ENCODE measurements around the gene RNF43.

Gene RNF43

GRCh38 chr17:58420827-58421226, 3.5 kb upstream of the RNF43 start:
- Histone ChIP-seq H3K4me1 (ENCODE audit: control insufficient read depth, insufficient read depth, low read length) (no peaks in the 10 kb centered on the region), H3K36me3 (ENCODE audit: control insufficient read depth, insufficient read depth, low read length) (no peaks in the 10 kb centered on the region), H3K9me3 (ENCODE audit: control insufficient read depth, insufficient read depth, low read length) (no peaks in the 10 kb centered on the region), H3K27me3 (ENCODE audit: control insufficient read depth, insufficient read depth, low read length) (no peaks in the 10 kb centered on the region), H3K4me3 (ENCODE audit: low read length) (no peak overlapping the region), H3K27ac (ENCODE audit: low read length) (no peak overlapping the region)
- no CpG with 5 or more reads among the region's 2 CpGs for WGBS (ENCODE audit: insufficient coverage, insufficient read length)
- no peak for DNase-seq (ENCODE audit: low read depth, low spot score)

GRCh38 chr17:58416937-58417299, 416 bp downstream of the RNF43 start:
- DNase-seq (ENCODE audit: low read depth, low spot score) = no peak
- Histone ChIP-seq H3K27ac (ENCODE audit: low read length) (no peak overlapping the region), H3K4me3 (ENCODE audit: low read length) (peak overlapping the region; percentile 30; the same call in 1 of the 2 replicates), H3K36me3 (ENCODE audit: control insufficient read depth, insufficient read depth, low read length) (no peaks in the 10 kb centered on the region), H3K4me1 (ENCODE audit: control insufficient read depth, insufficient read depth, low read length) (no peaks in the 10 kb centered on the region), H3K9me3 (ENCODE audit: control insufficient read depth, insufficient read depth, low read length) (no peaks in the 10 kb centered on the region), H3K27me3 (ENCODE audit: control insufficient read depth, insufficient read depth, low read length) (no peaks in the 10 kb centered on the region)
- no CpG with 5 or more reads among the region's 6 CpGs for WGBS (ENCODE audit: insufficient coverage, insufficient read length)

- Histone ChIP-seq H3K9me3 (ENCODE audit: control insufficient read depth, insufficient read depth, low read length) (no peaks in the 10 kb centered on the region), H3K27me3 (ENCODE audit: control insufficient read depth, insufficient read depth, low read length) (no peaks in the 10 kb centered on the region), H3K36me3 (ENCODE audit: control insufficient read depth, insufficient read depth, low read length) (no peaks in the 10 kb centered on the region), H3K27ac (ENCODE audit: low read length) (no peak overlapping the region), H3K4me1 (ENCODE audit: control insufficient read depth, insufficient read depth, low read length) (no peaks in the 10 kb centered on the region), H3K4me3 (ENCODE audit: low read length) (no peak overlapping the region)
- DNase-seq (ENCODE audit: low read depth, low spot score) = no peak
- WGBS (ENCODE audit: insufficient coverage, insufficient read length) = no CpG with 5 or more reads among the region's 4 CpGs
These were observed 938 bp downstream of the RNF43 start for GRCh38 chr17:58416396-58416795.

GRCh38 chr17:58415371-58416055, 1.8 kb downstream of the RNF43 start:
- H3K9me3 ChIP-seq (ENCODE audit: control insufficient read depth, insufficient read depth, low read length) = no peaks in the 10 kb centered on the region
- H3K4me3 ChIP-seq (ENCODE audit: low read length) = no peak overlapping the region
- DNase-seq (ENCODE audit: low read depth, low spot score) = no peak
- no CpG with 5 or more reads among the region's 6 CpGs for WGBS (ENCODE audit: insufficient coverage, insufficient read length)
- H3K27ac ChIP-seq (ENCODE audit: low read length) = no peak overlapping the region
- H3K27me3 ChIP-seq (ENCODE audit: control insufficient read depth, insufficient read depth, low read length) = no peaks in the 10 kb centered on the region
- H3K4me1 ChIP-seq (ENCODE audit: control insufficient read depth, insufficient read depth, low read length) = no peaks in the 10 kb centered on the region
- no peaks in the 10 kb centered on the region for H3K36me3 ChIP-seq (ENCODE audit: control insufficient read depth, insufficient read depth, low read length)

GRCh38 chr17:58414596-58414997, 2.7 kb downstream of the RNF43 start:
- no peak overlapping the region for H3K27ac ChIP-seq (ENCODE audit: low read length)
- WGBS (ENCODE audit: insufficient coverage, insufficient read length) = 100% methylated on average over 1 of the region's 3 CpGs

GRCh38 chr17:58413684-58414083, 3.6 kb downstream of the RNF43 start:
- DNase-seq (ENCODE audit: low read depth, low spot score) = no peak
- no peak overlapping the region for H3K4me3 ChIP-seq (ENCODE audit: low read length)
- H3K36me3 ChIP-seq (ENCODE audit: control insufficient read depth, insufficient read depth, low read length) = no peaks in the 10 kb centered on the region
- no peaks in the 10 kb centered on the region for H3K9me3 ChIP-seq (ENCODE audit: control insufficient read depth, insufficient read depth, low read length)
- H3K4me1 ChIP-seq (ENCODE audit: control insufficient read depth, insufficient read depth, low read length) = no peaks in the 10 kb centered on the region
- H3K27me3 ChIP-seq (ENCODE audit: control insufficient read depth, insufficient read depth, low read length) = no peaks in the 10 kb centered on the region
- no peak overlapping the region for H3K27ac ChIP-seq (ENCODE audit: low read length)
- WGBS (ENCODE audit: insufficient coverage, insufficient read length) = no CpG with 5 or more reads among the region's 2 CpGs

More at GRCh38 chr17:58414596-58414997, 2.7 kb downstream of the RNF43 start:
- H3K36me3 ChIP-seq (ENCODE audit: control insufficient read depth, insufficient read depth, low read length) = no peaks in the 10 kb centered on the region
- H3K9me3 ChIP-seq (ENCODE audit: control insufficient read depth, insufficient read depth, low read length) = no peaks in the 10 kb centered on the region
- H3K4me3 ChIP-seq (ENCODE audit: low read length) = no peak overlapping the region
- no peaks in the 10 kb centered on the region for H3K27me3 ChIP-seq (ENCODE audit: control insufficient read depth, insufficient read depth, low read length)
- H3K4me1 ChIP-seq (ENCODE audit: control insufficient read depth, insufficient read depth, low read length) = no peaks in the 10 kb centered on the region
- no peak for DNase-seq (ENCODE audit: low read depth, low spot score)

- Histone ChIP-seq H3K9me3 (ENCODE audit: control insufficient read depth, insufficient read depth, low read length) (no peaks in the 10 kb centered on the region), H3K27me3 (ENCODE audit: control insufficient read depth, insufficient read depth, low read length) (no peaks in the 10 kb centered on the region), H3K36me3 (ENCODE audit: control insufficient read depth, insufficient read depth, low read length) (no peaks in the 10 kb centered on the region), H3K4me3 (ENCODE audit: low read length) (no peak overlapping the region), H3K27ac (ENCODE audit: low read length) (no peak overlapping the region), H3K4me1 (ENCODE audit: control insufficient read depth, insufficient read depth, low read length) (no peaks in the 10 kb centered on the region)
- no peak for DNase-seq (ENCODE audit: low read depth, low spot score)
- WGBS (ENCODE audit: insufficient coverage, insufficient read length) = no CpG with 5 or more reads among the region's 3 CpGs
These were observed 4.3 kb downstream of the RNF43 start for GRCh38 chr17:58412961-58413586.

- Histone ChIP-seq H3K4me3 (ENCODE audit: low read length) (no peak overlapping the region), H3K27ac (ENCODE audit: low read length) (no peak overlapping the region), H3K27me3 (ENCODE audit: control insufficient read depth, insufficient read depth, low read length) (no peaks in the 10 kb centered on the region), H3K4me1 (ENCODE audit: control insufficient read depth, insufficient read depth, low read length) (no peaks in the 10 kb centered on the region), H3K9me3 (ENCODE audit: control insufficient read depth, insufficient read depth, low read length) (no peaks in the 10 kb centered on the region), H3K36me3 (ENCODE audit: control insufficient read depth, insufficient read depth, low read length) (no peaks in the 10 kb centered on the region)
- WGBS (ENCODE audit: insufficient coverage, insufficient read length) = no CpG with 5 or more reads among the region's 1 CpG
- DNase-seq (ENCODE audit: low read depth, low spot score) = no peak
These were observed 5.2 kb downstream of the RNF43 start for GRCh38 chr17:58412064-58412703.

- Histone ChIP-seq H3K9me3 (ENCODE audit: control insufficient read depth, insufficient read depth, low read length) (no peaks in the 10 kb centered on the region), H3K4me1 (ENCODE audit: control insufficient read depth, insufficient read depth, low read length) (no peaks in the 10 kb centered on the region), H3K27ac (ENCODE audit: low read length) (no peak overlapping the region), H3K4me3 (ENCODE audit: low read length) (no peak overlapping the region), H3K36me3 (ENCODE audit: control insufficient read depth, insufficient read depth, low read length) (no peaks in the 10 kb centered on the region), H3K27me3 (ENCODE audit: control insufficient read depth, insufficient read depth, low read length) (no peaks in the 10 kb centered on the region)
- no CpG with 5 or more reads among the region's 1 CpG for WGBS (ENCODE audit: insufficient coverage, insufficient read length)
- DNase-seq (ENCODE audit: low read depth, low spot score) = no peak
These were observed 5.9 kb downstream of the RNF43 start for GRCh38 chr17:58411408-58411894.

GRCh38 chr17:58410714-58411407, 6.5 kb downstream of the RNF43 start:
- Histone ChIP-seq H3K9me3 (ENCODE audit: control insufficient read depth, insufficient read depth, low read length) (no peaks in the 10 kb centered on the region), H3K36me3 (ENCODE audit: control insufficient read depth, insufficient read depth, low read length) (no peaks in the 10 kb centered on the region), H3K4me3 (ENCODE audit: low read length) (no peak overlapping the region), H3K4me1 (ENCODE audit: control insufficient read depth, insufficient read depth, low read length) (no peaks in the 10 kb centered on the region), H3K27me3 (ENCODE audit: control insufficient read depth, insufficient read depth, low read length) (no peaks in the 10 kb centered on the region; the same call in 1 of the 2 replicates), H3K27ac (ENCODE audit: low read length) (no peak overlapping the region)
- DNase-seq (ENCODE audit: low read depth, low spot score) = no peak

Measured in iPS DF 6.9 (cell line).